Astrocyte (in vitro differentiated cells and primary cell): ENCODE data around the gene TP53BP1. TPM values are rescaled to one million over a fixed set of nuclear protein-coding genes. Genes with fewer than 3 reads are reported as not detected.

Source experiments
- DNase-seq: peaks from one replicate; pipeline ENCODE4 v3.0.0-alpha.2; 2010; ENCODE audit warnings: low read depth
- FAIRE-seq: peaks from 2 replicates; lab custom pipeline; 2011; peaks lifted over from hg19 to GRCh38; lab: Jason Lieb, UNC
- H2AFZ ChIP-seq: 2 replicates; pipeline ENCODE4 v1.6.0; 2012; ENCODE audit warnings: low read depth, low read length, inconsistent platforms
- H3K27ac ChIP-seq: 2 replicates; pipeline ENCODE4 v1.5.1; 2011; ENCODE audit warnings: low read depth, low read length, inconsistent platforms
- H3K27me3 ChIP-seq: 2 replicates; pipeline ENCODE4 v1.6.0; 2011; ENCODE audit warnings: low read length, inconsistent platforms; ENCODE audit not compliant: insufficient read depth
- H3K36me3 ChIP-seq: 2 replicates; pipeline ENCODE4 v1.5.1; 2011; ENCODE audit warnings: low read length, inconsistent platforms; ENCODE audit not compliant: insufficient read depth
- H3K4me1 ChIP-seq: 2 replicates; pipeline ENCODE4 v1.5.1; 2011; ENCODE audit warnings: low read length, inconsistent platforms; ENCODE audit not compliant: insufficient read depth
- H3K4me2 ChIP-seq: 2 replicates; pipeline ENCODE4 v1.6.0; 2012; ENCODE audit warnings: low read length, inconsistent platforms
- H3K4me3 ChIP-seq: 2 replicates; pipeline ENCODE4 v1.5.1; 2011; ENCODE audit warnings: low read depth, mild to moderate bottlenecking, low read length, inconsistent platforms; ENCODE audit not compliant: insufficient read depth
- H3K79me2 ChIP-seq: 2 replicates; pipeline ENCODE4 v1.6.0; 2012; ENCODE audit warnings: mild to moderate bottlenecking, low read length, inconsistent platforms; ENCODE audit not compliant: insufficient read depth
- H3K9ac ChIP-seq: 2 replicates; pipeline ENCODE4 v1.6.0; 2012; ENCODE audit warnings: mild to moderate bottlenecking, low read length, inconsistent platforms
- H3K9me3 ChIP-seq: 2 replicates; pipeline ENCODE4 v1.5.1; 2012; ENCODE audit warnings: low read depth, mild to moderate bottlenecking, low read length, inconsistent platforms; ENCODE audit not compliant: insufficient read depth
- H4K20me1 ChIP-seq: 2 replicates; pipeline ENCODE4 v1.6.0; 2012; ENCODE audit warnings: low read length, inconsistent platforms; ENCODE audit not compliant: insufficient read depth
- H3K27ac Mint-ChIP-seq: one replicate; pipeline ENCODE4 v1.8.0; 2021; ENCODE audit warnings: mild to moderate bottlenecking, mixed read lengths; ENCODE audit not compliant: unreplicated experiment
- H3K27me3 Mint-ChIP-seq: one replicate; pipeline ENCODE4 v1.8.0; 2021; ENCODE audit warnings: low read depth, mixed read lengths; ENCODE audit not compliant: unreplicated experiment
- H3K36me3 Mint-ChIP-seq: one replicate; pipeline ENCODE4 v1.8.0; 2021; ENCODE audit warnings: low read depth, mixed read lengths; ENCODE audit not compliant: unreplicated experiment
- H3K4me1 Mint-ChIP-seq: one replicate; pipeline ENCODE4 v1.8.0; 2021; ENCODE audit warnings: low read depth, mixed read lengths; ENCODE audit not compliant: unreplicated experiment
- H3K4me3 Mint-ChIP-seq: one replicate; pipeline ENCODE4 v1.8.0; 2021; ENCODE audit warnings: mild to moderate bottlenecking, moderate library complexity, mixed read lengths; ENCODE audit not compliant: unreplicated experiment
- H3K9me3 Mint-ChIP-seq: one replicate; pipeline ENCODE4 v1.8.0; 2021; ENCODE audit warnings: mild to moderate bottlenecking, mixed read lengths; ENCODE audit not compliant: unreplicated experiment
- EZH2 ChIP-seq: IDR thresholded peaks from 2 replicates; pipeline ENCODE4 v1.6.1; 2012; ENCODE audit warnings: mild to moderate bottlenecking, low read length, inconsistent platforms; ENCODE audit not compliant: insufficient read depth
- total RNA-seq: library from RNA; stranded (reverse); gene quantifications from 2 replicates; pipeline ENCODE4 v1.2.1, GENCODE V29; 2021
- TF ChIP-seq, protein P1 (sequence below): IDR thresholded peaks from 2 replicates; pipeline ENCODE4 v1.5.1; 2011; ENCODE audit warnings: low read depth, mild to moderate bottlenecking, inconsistent platforms, low read length, moderate library complexity; ENCODE audit not compliant: insufficient read depth

The TP53BP1 gene
- total RNA-seq, 1 donor from 2014 or later = 71.9 TPM

DNA sequence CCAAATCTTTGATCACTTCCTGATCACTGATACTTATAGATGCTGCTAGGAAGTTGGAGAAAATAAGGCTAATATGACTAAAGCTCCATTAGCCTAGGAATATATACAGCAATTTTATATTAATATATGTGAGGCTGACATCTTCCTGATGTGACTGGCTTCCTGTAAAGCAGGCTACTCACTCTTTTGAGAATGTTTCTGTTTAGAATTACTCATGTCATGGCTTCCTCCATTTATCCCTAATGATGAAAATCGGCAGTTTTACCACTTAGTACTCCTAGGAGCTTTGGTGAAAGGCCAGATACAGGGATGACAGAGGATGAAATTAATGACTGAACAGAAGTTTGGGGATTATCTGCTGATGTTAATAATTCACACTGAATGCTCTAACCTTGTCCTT is 20.6 kb upstream of the TP53BP1 start:
- Mint-ChIP-seq H3K4me1 (peaks cover 41% of the 10 kb centered on the region), H3K36me3 (peaks cover 3% of the 10 kb centered on the region)
- no peak overlapping the region for H3K4me2 ChIP-seq

DNA sequence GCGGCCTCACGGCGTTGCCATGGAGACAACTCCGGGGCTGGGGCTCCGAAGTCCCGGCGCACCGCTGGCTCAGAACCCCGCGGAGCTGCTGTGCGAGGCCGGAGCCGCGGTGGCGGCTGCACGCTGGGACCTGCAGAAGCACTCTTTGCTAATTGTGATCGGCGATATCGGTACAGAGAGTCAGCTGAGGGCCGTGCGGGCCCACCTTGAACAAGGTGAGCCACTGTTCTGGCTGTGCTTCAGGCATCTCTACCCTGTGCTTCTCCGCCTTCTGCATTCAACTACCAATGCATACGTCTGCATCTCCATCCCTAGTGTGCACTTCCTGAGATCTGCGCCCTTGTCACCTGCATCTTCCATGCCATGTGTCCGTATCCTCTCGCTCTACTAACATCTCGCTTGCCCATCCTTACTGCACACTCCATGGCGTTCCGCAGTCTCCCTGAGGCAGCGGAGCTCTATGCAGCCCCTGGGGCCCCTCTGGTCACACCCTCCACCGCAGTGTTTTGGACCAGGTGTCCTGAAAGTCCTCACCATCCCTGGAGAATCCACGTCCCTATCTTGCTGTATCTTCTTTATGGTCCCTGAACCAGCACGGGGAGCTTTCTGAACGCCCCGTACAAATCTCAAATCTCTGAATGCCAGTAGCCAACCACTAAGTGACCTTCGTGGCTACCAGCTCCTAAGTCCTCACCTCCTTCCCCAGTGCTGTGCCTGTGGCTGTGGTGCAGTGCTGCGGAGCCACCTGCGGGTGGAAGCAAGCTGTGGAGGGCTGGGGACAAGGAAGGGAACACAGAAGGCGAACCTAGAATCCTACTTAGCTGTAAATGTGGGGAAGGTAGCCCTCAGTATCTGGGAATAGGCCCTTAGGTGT is 18.3 kb upstream of the TP53BP1 start:
- Mint-ChIP-seq H3K4me1 (peaks cover 41% of the 10 kb centered on the region), H3K27ac (no peak overlapping the region)
- FAIRE-seq = no peak

More for the DNA sequence above, 20.6 kb upstream of the TP53BP1 start:
- FAIRE-seq (no peak), DNase-seq (no peak)
- H4K20me1 ChIP-seq = peaks cover 1% of the 10 kb centered on the region
- TF ChIP-seq EZH2 = no peak
- TF ChIP-seq, protein P1, sequence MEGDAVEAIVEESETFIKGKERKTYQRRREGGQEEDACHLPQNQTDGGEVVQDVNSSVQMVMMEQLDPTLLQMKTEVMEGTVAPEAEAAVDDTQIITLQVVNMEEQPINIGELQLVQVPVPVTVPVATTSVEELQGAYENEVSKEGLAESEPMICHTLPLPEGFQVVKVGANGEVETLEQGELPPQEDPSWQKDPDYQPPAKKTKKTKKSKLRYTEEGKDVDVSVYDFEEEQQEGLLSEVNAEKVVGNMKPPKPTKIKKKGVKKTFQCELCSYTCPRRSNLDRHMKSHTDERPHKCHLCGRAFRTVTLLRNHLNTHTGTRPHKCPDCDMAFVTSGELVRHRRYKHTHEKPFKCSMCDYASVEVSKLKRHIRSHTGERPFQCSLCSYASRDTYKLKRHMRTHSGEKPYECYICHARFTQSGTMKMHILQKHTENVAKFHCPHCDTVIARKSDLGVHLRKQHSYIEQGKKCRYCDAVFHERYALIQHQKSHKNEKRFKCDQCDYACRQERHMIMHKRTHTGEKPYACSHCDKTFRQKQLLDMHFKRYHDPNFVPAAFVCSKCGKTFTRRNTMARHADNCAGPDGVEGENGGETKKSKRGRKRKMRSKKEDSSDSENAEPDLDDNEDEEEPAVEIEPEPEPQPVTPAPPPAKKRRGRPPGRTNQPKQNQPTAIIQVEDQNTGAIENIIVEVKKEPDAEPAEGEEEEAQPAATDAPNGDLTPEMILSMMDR = no peak
- no peaks in the 10 kb centered on the region for H3K27me3 ChIP-seq
- Mint-ChIP-seq H3K27me3 (peaks cover 6% of the 10 kb centered on the region), H3K4me3 (peak overlapping the region; percentile 11), H3K9me3 (no peaks in the 10 kb centered on the region), H3K27ac (peak overlapping the region; percentile 38)
- H2AFZ ChIP-seq = no peak overlapping the region
- H3K4me1 ChIP-seq = peaks cover 43% of the 10 kb centered on the region
- no peak overlapping the region for H3K27ac ChIP-seq
- no peaks in the 10 kb centered on the region for H3K36me3 ChIP-seq
- no peaks in the 10 kb centered on the region for H3K9me3 ChIP-seq
- H3K4me3 ChIP-seq = no peak overlapping the region
- no peak overlapping the region for H3K9ac ChIP-seq
- peaks cover 6% of the 10 kb centered on the region for H3K79me2 ChIP-seq

More for the DNA sequence above, 18.3 kb upstream of the TP53BP1 start:
- no peak for DNase-seq
- no peaks in the 10 kb centered on the region for H3K27me3 ChIP-seq
- H2AFZ ChIP-seq = peak overlapping the region; percentile 73
- H3K9ac ChIP-seq = peak overlapping the region; percentile 56
- H3K79me2 ChIP-seq = no peaks in the 10 kb centered on the region
- peaks cover 32% of the 10 kb centered on the region for H3K4me1 ChIP-seq
- H4K20me1 ChIP-seq = no peaks in the 10 kb centered on the region
- Mint-ChIP-seq H3K27me3 (peaks cover 6% of the 10 kb centered on the region), H3K36me3 (peaks cover 3% of the 10 kb centered on the region), H3K9me3 (no peaks in the 10 kb centered on the region), H3K4me3 (peak overlapping the region; percentile 81)
- no peaks in the 10 kb centered on the region for H3K36me3 ChIP-seq
- no peaks in the 10 kb centered on the region for H3K9me3 ChIP-seq
- no peak overlapping the region for H3K27ac ChIP-seq
- no peak for TF ChIP-seq EZH2
- TF ChIP-seq, protein P1 = no peak
- H3K4me2 ChIP-seq = peak overlapping the region; percentile 97
- peak overlapping the region; percentile 64 for H3K4me3 ChIP-seq
